CMK (cell line): ENCODE measurements around the gene SNX18.

Experiments used
- DNase-seq: peaks from one replicate; pipeline ENCODE4 v3.0.0-alpha.2; 2010; ENCODE audit warnings: low read depth

Gene SNX18

GRCh38 chr5:54541823-54542783, 24.5 kb downstream of the SNX18 start:
- DNase-seq: no peak

- no peak for DNase-seq
These were observed 26.5 kb downstream of the SNX18 start for GRCh38 chr5:54544044-54544443.

GRCh38 chr5:54545796-54546195, 28.2 kb downstream of the SNX18 start:
- DNase-seq: no peak

- DNase-seq: no peak
These were observed 30.2 kb downstream of the SNX18 start for GRCh38 chr5:54547711-54548250.

- DNase-seq: no peak
These were observed 31.0 kb downstream of the SNX18 start for GRCh38 chr5:54548565-54548964.

GRCh38 chr5:54551292-54551691, 33.7 kb downstream of the SNX18 start:
- no peak for DNase-seq

- DNase-seq: no peak
These were observed 34.4 kb downstream of the SNX18 start for GRCh38 chr5:54551926-54552325.

GRCh38 chr5:54552446-54552845, 34.9 kb downstream of the SNX18 start:
- no peak for DNase-seq

- DNase-seq: no peak
These were observed 36.2 kb downstream of the SNX18 start for GRCh38 chr5:54553659-54554207.

GRCh38 chr5:54556141-54556540, 38.6 kb downstream of the SNX18 start:
- no peak for DNase-seq

GRCh38 chr5:54558362-54558761, 40.8 kb downstream of the SNX18 start:
- no peak for DNase-seq

GRCh38 chr5:54561651-54562050, 44.1 kb downstream of the SNX18 start:
- DNase-seq: no peak

- no peak for DNase-seq
These were observed 45.7 kb downstream of the SNX18 start for GRCh38 chr5:54563083-54563761.

GRCh38 chr5:54567996-54568395, 50.4 kb downstream of the SNX18 start:
- DNase-seq: no peak

GRCh38 chr5:54570916-54571315, 53.4 kb downstream of the SNX18 start:
- DNase-seq: no peak

- no peak for DNase-seq
These were observed 53.9 kb downstream of the SNX18 start for GRCh38 chr5:54571462-54571861.

GRCh38 chr5:54573812-54574489, 56.4 kb downstream of the SNX18 start:
- DNase-seq: no peak

- no peak for DNase-seq
These were observed 60.0 kb downstream of the SNX18 start for GRCh38 chr5:54577528-54577927.

GRCh38 chr5:54577937-54578653, 60.5 kb downstream of the SNX18 start:
- DNase-seq: no peak

- no peak for DNase-seq
These were observed 62.2 kb downstream of the SNX18 start for GRCh38 chr5:54579591-54580295.
